Thymus (tissue), 11 donors: Measurements from ENCODE around the gene PCDHA8. TPM values are rescaled to one million over a fixed set of nuclear protein-coding genes. Genes with fewer than 3 reads are reported as not detected.

Source experiments
- DNase-seq, 9 donors: peaks; one replicate each; pipeline ENCODE4 v3.0.0-alpha.2; 2013; ENCODE audit warnings: low spot score in 9 of 9, low read depth in 6 of 9, missing footprints in 1 of 9
- H3K27ac ChIP-seq, 2 donors: one replicate each; pipeline ENCODE4 v1.5.1; 2013; ENCODE audit warnings: control low read depth in 1 of 2, low read depth in 1 of 2, low read length in 1 of 2, mild to moderate bottlenecking in 1 of 2, moderate library complexity in 1 of 2
- H3K27me3 ChIP-seq, 2 donors: one replicate each; pipeline ENCODE4 v1.5.1; 2013; ENCODE audit warnings: low read length in 1 of 2; ENCODE audit not compliant: control insufficient read depth in 2 of 2, insufficient read depth in 1 of 2
- H3K36me3 ChIP-seq, 2 donors: one replicate each; pipeline ENCODE4 v1.5.1; 2013; ENCODE audit warnings: low read length in 1 of 2, mild to moderate bottlenecking in 1 of 2, moderate library complexity in 1 of 2; ENCODE audit not compliant: control insufficient read depth in 2 of 2, insufficient read depth in 2 of 2
- H3K4me1 ChIP-seq, 2 donors: one replicate each; pipeline ENCODE4 v1.5.1; 2013; ENCODE audit warnings: low read length in 2 of 2; ENCODE audit not compliant: control insufficient read depth in 2 of 2, insufficient read depth in 2 of 2
- H3K4me3 ChIP-seq, 2 donors: one replicate each; pipeline ENCODE4 v1.5.1; 2013; ENCODE audit warnings: low read length in 2 of 2, control low read depth in 1 of 2, mild to moderate bottlenecking in 1 of 2
- H3K9me3 ChIP-seq, 2 donors: one replicate each; pipeline ENCODE4 v1.5.1; 2013; ENCODE audit warnings: low read length in 1 of 2, mild to moderate bottlenecking in 1 of 2; ENCODE audit not compliant: control insufficient read depth in 2 of 2, insufficient read depth in 1 of 2
- WGBS: extraction: QIAGEN DNeasy Blood & Tissue Kit; methylation state at CpG from one replicate; pipeline ENCODE4 v1.1.7; 2013; 5-methylcytosine and 5-hydroxymethylcytosine counted together
- polyA plus RNA-seq: library from polyadenylated mRNA; stranded (reverse); fragments of 200-250 nt; gene quantifications from one replicate; pipeline ENCODE4 v1.2.3, GENCODE V29; 2013
- total RNA-seq: library from RNA; stranded (reverse); fragments of 120-200 nt; gene quantifications from one replicate; pipeline ENCODE4 v1.2.4, GENCODE V29; 2013
- donor health status: healthy.

PCDHA8 gene
- total and polyA plus RNA-seq, 2 donors = 0.02 TPM; not detected in 1

- Histone ChIP-seq H3K36me3 (no peaks in the 10 kb centered on the region), H3K4me3 (no peak overlapping the region), H3K27ac (no peak overlapping the region), H3K9me3 (peaks cover 7 to 23% of the 10 kb centered on the region in 2 donors), H3K4me1 (no peaks in the 10 kb centered on the region), H3K27me3 (peaks cover 0 to 3% of the 10 kb centered on the region in 2 donors)
- 55% methylated on average over 79 of the region's 79 CpGs for WGBS
- DNase-seq = no peak
Measured at GRCh38 chr5:140883927-140884697, 43.1 kb downstream of the PCDHA8 start.

Other genes with a start within 250 kb of the PCDHA8 start
- gene CD14, start 208.0 kb upstream of the PCDHA8 start, total RNA-seq = 23.7 TPM
- gene CD14, start 208.0 kb upstream of the PCDHA8 start, polyA plus RNA-seq = 48.6 TPM
- 10.5 TPM for gene TMCO6, start 201.7 kb upstream of the PCDHA8 start, total RNA-seq
- 18.4 TPM for gene TMCO6, start 201.7 kb upstream of the PCDHA8 start, polyA plus RNA-seq
- gene NDUFA2, start 193.6 kb upstream of the PCDHA8 start, total RNA-seq = 89.7 TPM
- gene NDUFA2, start 193.6 kb upstream of the PCDHA8 start, polyA plus RNA-seq = 193 TPM
- gene IK, start 193.4 kb upstream of the PCDHA8 start, total RNA-seq = 139 TPM
- 94.2 TPM for gene IK, start 193.4 kb upstream of the PCDHA8 start, polyA plus RNA-seq
- gene WDR55, start 176.3 kb upstream of the PCDHA8 start, total RNA-seq = 9.7 TPM
- gene WDR55, start 176.3 kb upstream of the PCDHA8 start, polyA plus RNA-seq = 24.0 TPM
- gene DND1, start 167.6 kb upstream of the PCDHA8 start, total RNA-seq = 0.52 TPM
- gene DND1, start 167.6 kb upstream of the PCDHA8 start, polyA plus RNA-seq = 5.0 TPM
- 45.4 TPM for gene HARS1, start 149.8 kb upstream of the PCDHA8 start, total RNA-seq
- gene HARS1, start 149.8 kb upstream of the PCDHA8 start, polyA plus RNA-seq = 58.8 TPM
- 23.4 TPM for gene HARS2, start 149.7 kb upstream of the PCDHA8 start, total RNA-seq
- gene HARS2, start 149.7 kb upstream of the PCDHA8 start, polyA plus RNA-seq = 32.6 TPM
- gene ZMAT2, start 140.7 kb upstream of the PCDHA8 start, total RNA-seq = 104 TPM
- 75.1 TPM for gene ZMAT2, start 140.7 kb upstream of the PCDHA8 start, polyA plus RNA-seq
- not detected for gene PCDHA1, start 55.0 kb upstream of the PCDHA8 start, total RNA-seq
- not detected for gene PCDHA1, start 55.0 kb upstream of the PCDHA8 start, polyA plus RNA-seq
- not detected for gene PCDHA2, start 46.3 kb upstream of the PCDHA8 start, total RNA-seq
- 0.02 TPM for gene PCDHA2, start 46.3 kb upstream of the PCDHA8 start, polyA plus RNA-seq
- under 0.01 TPM for gene PCDHA3, start 40.1 kb upstream of the PCDHA8 start, total RNA-seq
- 0.07 TPM for gene PCDHA3, start 40.1 kb upstream of the PCDHA8 start, polyA plus RNA-seq
- gene PCDHA4, start 34.1 kb upstream of the PCDHA8 start, total RNA-seq = 0.05 TPM
- gene PCDHA4, start 34.1 kb upstream of the PCDHA8 start, polyA plus RNA-seq = 0.05 TPM
- gene PCDHA5, start 19.6 kb upstream of the PCDHA8 start, total RNA-seq = not detected
- 0.02 TPM for gene PCDHA5, start 19.6 kb upstream of the PCDHA8 start, polyA plus RNA-seq
- 0.05 TPM for gene PCDHA6, start 13.2 kb upstream of the PCDHA8 start, total RNA-seq
- 0.05 TPM for gene PCDHA6, start 13.2 kb upstream of the PCDHA8 start, polyA plus RNA-seq
- under 0.01 TPM for gene PCDHA7, start 6.9 kb upstream of the PCDHA8 start, total RNA-seq
- gene PCDHA7, start 6.9 kb upstream of the PCDHA8 start, polyA plus RNA-seq = 0.02 TPM
- not detected for gene PCDHA9, start 7.2 kb downstream of the PCDHA8 start, total RNA-seq
- gene PCDHA9, start 7.2 kb downstream of the PCDHA8 start, polyA plus RNA-seq = not detected
- under 0.01 TPM for gene PCDHA10, start 14.7 kb downstream of the PCDHA8 start, total RNA-seq
- gene PCDHA10, start 14.7 kb downstream of the PCDHA8 start, polyA plus RNA-seq = 0.02 TPM
- gene PCDHA11, start 27.8 kb downstream of the PCDHA8 start, total RNA-seq = 0.05 TPM
- under 0.01 TPM for gene PCDHA11, start 27.8 kb downstream of the PCDHA8 start, polyA plus RNA-seq
- under 0.01 TPM for gene PCDHA12, start 34.1 kb downstream of the PCDHA8 start, total RNA-seq
- gene PCDHA12, start 34.1 kb downstream of the PCDHA8 start, polyA plus RNA-seq = not detected
- under 0.01 TPM for gene PCDHA13, start 40.9 kb downstream of the PCDHA8 start, total RNA-seq
- gene PCDHA13, start 40.9 kb downstream of the PCDHA8 start, polyA plus RNA-seq = under 0.01 TPM
- gene PCDHAC1, start 85.1 kb downstream of the PCDHA8 start, total RNA-seq = 0.05 TPM
- 0.02 TPM for gene PCDHAC1, start 85.1 kb downstream of the PCDHA8 start, polyA plus RNA-seq
- gene PCDHAC2, start 125.3 kb downstream of the PCDHA8 start, total RNA-seq = 0.38 TPM
- 0.02 TPM for gene PCDHAC2, start 125.3 kb downstream of the PCDHA8 start, polyA plus RNA-seq
- 0.05 TPM for gene PCDHB1, start 210.2 kb downstream of the PCDHA8 start, total RNA-seq
- 0.02 TPM for gene PCDHB1, start 210.2 kb downstream of the PCDHA8 start, polyA plus RNA-seq